Thyroid gland (tissue), 4 donors: ENCODE data around the gene SPATS2L.

Experiments
- CTCF ChIP-seq, 6 experiments: fragments of 200-600 bp in 3 of 6; fragments of 450-650 bp in 3 of 6; sonication (generic) in 3 of 6; IDR thresholded peaks; one replicate each; pipeline ENCODE4 v1.5.1; 2016 to 2019; ENCODE audit warnings: antibody characterized with exemption in 6 of 6, mild to moderate bottlenecking in 2 of 6, inconsistent platforms in 1 of 6, moderate library complexity in 1 of 6
- POLR2A ChIP-seq, 2 donors: fragments of 450-650 bp; IDR thresholded peaks; one replicate each; pipeline ENCODE4 v1.6.1; 2017; ENCODE audit warnings: antibody characterized with exemption in 2 of 2, mild to moderate bottlenecking in 2 of 2, moderate library complexity in 1 of 2

- TF ChIP-seq CTCF (IDR thresholded peaks at IDR 0.05) (no peak), POLR2A (IDR thresholded peaks at IDR 0.05) (no peak)
Observed at GRCh38 chr2:200342235-200342634, 35.7 kb downstream of the SPATS2L start.
